ENCODE results near the gene OTUD7B. TPM values are rescaled to one million over a fixed set of nuclear protein-coding genes. Genes with fewer than 3 reads are reported as not detected.

OTUD7B gene
- total and polyA plus RNA-seq, 2 of the 8 experiments (the other 6 are each of a cell fraction or from before 2014, with no cell fraction given), result 4.2 to 21.5 TPM

DNA sequence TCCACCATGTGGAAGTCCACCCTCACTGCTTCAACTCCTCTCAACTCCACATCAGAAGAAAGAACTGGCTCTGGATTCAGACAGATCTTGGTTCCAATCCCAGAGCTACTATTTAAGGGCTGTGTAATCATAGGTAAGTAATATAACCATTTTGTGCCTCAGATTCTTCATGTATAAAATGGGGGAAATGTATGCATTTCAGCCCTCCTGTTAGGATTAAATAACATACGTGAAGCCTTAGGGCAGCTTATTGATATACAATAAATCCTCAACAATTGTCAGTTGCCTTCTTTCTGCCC lies 23.3 kb downstream of the OTUD7B start:
- Histone ChIP-seq H3K23me2 (ENCODE audit: low read depth, low read length) (peaks cover 1% of the 10 kb centered on the region; the same call in 1 of the 2 replicates), H2BK5ac (ENCODE audit: low read depth, low read length) (no peak overlapping the region), H3K27me3 (replicated peaks in 1 of 4; ENCODE audit: control insufficient read depth in 3 of 4, extremely low read depth in 1 of 4, insufficient read depth in 3 of 4, low read length in 3 of 4) (no peaks in the 10 kb centered on the region), H3K56ac (replicated peaks; ENCODE audit: insufficient read length, low read depth, low read length) (no peak overlapping the region), H3K36me3 (ENCODE audit: control insufficient read depth in 2 of 4, insufficient read depth in 4 of 4, low read length in 3 of 4) (no peaks in the 10 kb centered on the region), H2BK120ac (replicated peaks; ENCODE audit: low read depth, low read length) (no peak overlapping the region), H3K4ac (replicated peaks; ENCODE audit: insufficient read length, low read depth, low read length) (no peak overlapping the region), H3K4me1 (replicated peaks in 1 of 4; ENCODE audit: control insufficient read depth in 3 of 4, insufficient read depth in 4 of 4, low read length in 3 of 4) (no peaks in the 10 kb centered on the region), H3K4me2 (ENCODE audit: insufficient read depth in 1 of 2, low read depth in 2 of 2, low read length in 2 of 2) (no peak overlapping the region), H3K9ac (replicated peaks in 1 of 4; ENCODE audit: extremely low read depth in 1 of 4, low read depth in 3 of 4, low read length in 3 of 4) (no peak overlapping the region), H2BK12ac (ENCODE audit: low read depth, low read length) (no peak overlapping the region), H4K5ac (ENCODE audit: insufficient read length, low read depth, low read length) (no peak overlapping the region), H3K4me3 (ENCODE audit: extremely low read depth in 1 of 4, insufficient read depth in 2 of 4, low read depth in 3 of 4, low read length in 4 of 4) (no peak overlapping the region), H3K14ac (ENCODE audit: insufficient read length) (no peak overlapping the region), H2AFZ (ENCODE audit: low read length) (no peak overlapping the region), H4K8ac (ENCODE audit: extremely low read depth, insufficient read depth, low read length) (no peak overlapping the region), H3K79me1 (ENCODE audit: low read depth, low read length) (peaks cover 2% of the 10 kb centered on the region), H3K27ac (ENCODE audit: low read depth, low read length) (no peak overlapping the region), H2AK5ac (ENCODE audit: low read depth, low read length) (no peak overlapping the region), H2BK15ac (ENCODE audit: low read length) (no peak overlapping the region), H3K79me2 (ENCODE audit: control insufficient read depth in 1 of 2, insufficient read depth in 2 of 2, low read length in 2 of 2) (peaks cover 0 to 46% of the 10 kb centered on the region in 2 experiments; a peak in 2 of 4 replicates), H2BK20ac (ENCODE audit: low read length) (no peak overlapping the region), H3K23ac (ENCODE audit: insufficient read length) (no peak overlapping the region), H4K20me1 (replicated peaks in 1 of 2; ENCODE audit: control insufficient read depth in 1 of 2, insufficient read depth in 2 of 2, low read length in 2 of 2) (peaks cover 0 to 3% of the 10 kb centered on the region in 2 experiments), H4K91ac (replicated peaks; ENCODE audit: insufficient read length, low read length) (no peak overlapping the region), H3K9me3 (ENCODE audit: insufficient read depth in 2 of 2, low read depth in 1 of 2, low read length in 1 of 2) (no peaks in the 10 kb centered on the region), H3K18ac (ENCODE audit: extremely low read depth, low read length) (no peak overlapping the region)
- 83% methylated on average over 1 of the region's 1 CpG; no CpG with 5 or more reads in 1 of the 2 experiments for WGBS, 2 experiments (ENCODE audit: extremely low coverage in 1 of 2, insufficient coverage in 1 of 2, insufficient read length in 1 of 2, insufficient replicate concordance in 2 of 2, low coverage in 1 of 2, low lambda C conversion rate in 2 of 2, missing lambda C conversion rate in 1 of 2)
- FAIRE-seq, result no peak
- TF ChIP-seq TBP (IDR thresholded peaks at IDR 0.05; ENCODE audit: low read depth, low read length), result no peak
- TF ChIP-seq RBBP5 (IDR thresholded peaks at IDR 0.05; ENCODE audit: borderline replicate concordance, low read depth, low read length), result no peak
- no peak for DNase-seq (ENCODE audit: low read depth in 1 of 2, low spot score in 2 of 2)
- CTCF ChIA-PET (ENCODE audit: partially characterized antibody), result interaction anchor here (0.9 to 3.1 kb wide), 3 partner anchors 21 to 200 kb away, joined by 3 to 16 read pairs (median 3); no protein-coding TSS in a partner anchor
- POLR2A ChIA-PET (ENCODE audit: partially characterized antibody), result interaction anchor here (0.7 to 1.5 kb wide), 4 partner anchors 8 to 17 kb away, joined by 3 to 5 read pairs (median 4); no protein-coding TSS in a partner anchor

Measured in H1 (cell line).